HG03575 (cell line): Measurements from ENCODE around the gene SP7.
"Not testable (repeated sequence)": the region's sequence is repeated elsewhere in the genome, so short reads cannot be mapped to it uniquely, and the experiment has no call there.

ENCODE experiments used
- ATAC-seq: cut with Tn5 transposase; IDR thresholded peaks from one replicate; pipeline ENCODE4 v1.9.1; 2021; ENCODE audit not compliant: unreplicated experiment, insufficient number of reproducible peaks, low FRiP score; ENCODE audit errors: extremely low read depth

SP7 gene

DNA sequence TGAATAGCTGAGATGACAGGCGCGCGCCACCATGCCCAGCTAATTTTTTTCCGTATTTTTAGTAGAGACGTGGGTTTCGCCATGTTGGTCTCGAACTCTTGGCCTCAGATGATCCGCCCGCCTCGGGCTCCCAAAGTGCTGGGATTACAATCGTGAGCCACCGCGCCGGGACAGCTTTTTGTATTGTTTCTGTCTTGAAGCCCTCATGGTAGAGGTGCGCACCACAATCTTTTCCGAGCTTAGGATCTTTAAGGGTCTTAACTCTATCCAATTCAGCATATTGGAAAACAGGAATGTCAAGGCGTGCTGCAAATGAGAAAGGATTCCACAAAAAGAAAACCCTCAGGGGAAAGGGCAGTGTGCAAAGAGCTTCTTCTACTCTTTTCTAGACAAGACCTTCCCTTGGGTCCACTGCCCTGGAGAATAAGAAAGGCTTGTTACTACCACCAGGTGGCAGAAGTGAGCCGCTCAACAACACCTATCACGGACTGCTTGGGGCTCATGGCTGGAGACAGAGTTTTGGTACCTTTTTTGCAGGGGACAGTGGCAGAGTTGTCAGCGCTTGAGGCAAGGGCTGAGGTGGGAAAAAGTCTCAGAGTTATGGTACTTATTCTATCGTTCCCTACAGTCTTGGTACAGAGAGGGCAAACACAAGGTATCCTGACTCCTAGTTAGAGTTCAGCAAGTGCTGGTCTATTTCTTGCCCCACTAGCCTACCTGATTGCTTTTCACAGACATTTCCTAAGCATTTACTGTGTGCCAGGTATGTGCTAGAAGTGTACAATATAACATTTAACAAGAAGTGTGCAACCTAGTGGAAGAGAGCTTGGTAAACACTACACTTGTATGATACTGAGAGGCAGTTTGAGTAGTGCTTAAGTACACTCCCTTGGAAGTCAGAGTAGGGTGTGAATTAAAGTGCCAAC, 16.4 kb upstream of the SP7 start:
- no peak for ATAC-seq

DNA sequence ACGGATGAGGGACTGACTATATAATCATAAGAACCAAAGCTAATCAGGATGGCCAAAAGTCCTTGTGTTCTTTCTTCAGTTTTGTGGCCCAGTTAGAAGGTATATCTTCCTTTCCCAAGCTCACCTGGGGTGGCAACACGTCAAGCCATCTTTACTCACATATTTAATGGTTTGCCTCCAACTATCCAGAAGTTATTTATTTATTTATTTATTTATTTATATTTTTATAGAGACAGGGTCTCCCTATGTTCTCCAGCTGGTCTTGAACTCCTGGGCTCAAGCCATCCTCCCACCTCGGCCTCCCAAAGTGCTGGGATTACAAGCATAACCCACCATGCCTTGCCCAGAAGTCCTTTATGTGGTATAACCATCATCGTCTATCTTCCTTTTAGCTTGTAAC, 11.8 kb upstream of the SP7 start:
- ATAC-seq, result no peak

DNA sequence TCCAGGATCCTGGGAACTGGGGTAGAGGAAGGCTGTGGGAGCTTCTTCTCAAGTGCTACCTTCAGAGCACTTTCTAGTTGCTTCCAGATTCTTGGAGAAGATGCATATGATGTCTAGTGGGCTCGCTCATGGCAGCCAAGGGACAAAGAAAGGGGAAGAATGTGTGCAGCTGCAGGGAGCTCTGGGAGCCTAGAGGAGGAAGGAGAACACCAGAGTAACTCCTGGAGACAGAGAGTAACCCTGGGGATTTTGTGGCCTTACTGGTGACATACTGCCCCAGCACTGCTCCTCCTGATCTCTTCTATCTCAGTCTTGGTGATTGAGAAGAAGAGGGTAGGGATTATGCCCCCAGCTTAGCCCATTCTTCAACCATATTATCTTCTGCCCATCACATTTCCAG, 10.3 kb upstream of the SP7 start:
- no peak for ATAC-seq

DNA sequence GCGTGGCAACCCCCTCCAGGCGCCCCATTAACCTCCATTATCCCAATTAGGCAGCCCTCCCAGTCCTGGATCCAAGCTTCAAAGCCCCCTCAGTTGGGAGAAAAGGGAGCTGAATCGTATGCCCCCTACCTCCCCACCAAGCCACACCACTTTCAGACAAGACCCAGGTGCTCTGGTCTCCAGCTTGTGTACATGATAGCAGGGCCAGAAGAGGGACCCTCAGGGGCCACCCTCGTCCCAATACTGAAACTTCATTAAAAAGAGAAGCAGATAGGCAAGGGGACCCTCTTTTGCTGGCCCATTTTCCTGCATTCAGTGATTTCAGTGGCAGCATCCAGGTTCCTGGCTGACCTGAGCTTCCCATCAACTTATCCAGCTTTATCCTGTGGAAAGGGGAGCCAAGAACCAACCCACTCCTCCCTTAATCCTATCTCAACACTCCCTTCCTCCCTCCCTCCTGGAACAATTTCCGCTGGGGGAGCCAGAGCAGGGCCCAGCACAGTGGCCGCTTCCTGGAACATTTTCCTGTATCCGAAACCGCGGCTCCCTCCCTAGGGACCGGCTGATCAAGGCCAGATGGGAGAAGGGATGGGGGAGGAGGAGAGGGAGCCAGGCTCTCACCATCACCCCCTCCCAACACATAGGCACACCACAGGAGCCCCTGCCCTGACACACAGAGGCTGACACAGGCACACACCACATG, 9.5 kb upstream of the SP7 start:
- no peak for ATAC-seq

DNA sequence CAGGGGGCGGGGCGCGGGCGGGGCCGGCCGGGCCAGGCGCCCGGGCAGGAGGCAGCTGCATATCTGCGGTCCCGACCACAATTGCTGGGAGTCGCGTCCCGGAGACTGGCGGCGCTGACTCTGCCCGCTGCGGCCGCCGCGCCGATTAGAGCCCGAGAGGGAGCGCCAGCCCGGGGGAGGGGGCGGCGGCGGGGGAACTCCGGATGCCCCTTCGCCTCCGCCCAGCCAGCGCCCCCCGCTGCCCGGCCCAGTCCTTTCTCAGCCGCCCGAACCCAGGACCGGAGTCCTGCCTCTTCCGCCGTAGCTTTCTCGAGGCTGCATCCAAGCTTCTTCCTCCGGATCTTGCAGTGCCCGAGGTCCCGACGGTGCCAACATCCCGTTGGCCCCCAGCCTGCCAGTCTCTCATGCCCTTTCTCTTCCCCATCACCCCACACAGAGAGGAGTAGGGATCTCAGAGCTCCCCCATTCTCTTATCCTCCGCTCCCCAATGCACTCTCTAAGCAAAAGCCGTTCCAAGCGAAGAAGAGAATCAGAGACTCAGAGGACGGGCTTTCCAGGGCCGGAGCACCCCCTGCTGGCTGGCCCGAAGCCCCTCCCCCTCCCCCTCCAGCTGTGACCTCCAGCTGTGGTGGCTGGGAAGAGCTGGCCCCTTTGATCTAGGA, 8.8 kb upstream of the SP7 start:
- ATAC-seq, result no peak

DNA sequence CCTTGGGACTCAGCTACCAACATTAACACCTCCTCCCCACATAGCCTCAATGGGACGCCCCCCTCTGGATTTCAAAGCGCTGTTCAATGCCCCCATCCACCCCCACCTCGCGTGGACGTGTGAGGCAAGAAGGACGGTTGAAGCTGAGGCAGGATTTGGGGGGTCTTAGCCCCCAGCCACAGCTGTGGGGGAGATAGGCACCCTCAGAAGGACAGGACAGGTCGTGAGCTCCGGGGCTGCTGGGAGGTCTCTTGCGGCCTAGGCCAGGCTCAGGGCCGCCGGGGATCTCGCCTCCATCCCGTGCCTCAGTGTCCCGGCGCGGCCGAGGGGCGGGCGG, 8.3 kb upstream of the SP7 start:
- ATAC-seq, result no peak

DNA sequence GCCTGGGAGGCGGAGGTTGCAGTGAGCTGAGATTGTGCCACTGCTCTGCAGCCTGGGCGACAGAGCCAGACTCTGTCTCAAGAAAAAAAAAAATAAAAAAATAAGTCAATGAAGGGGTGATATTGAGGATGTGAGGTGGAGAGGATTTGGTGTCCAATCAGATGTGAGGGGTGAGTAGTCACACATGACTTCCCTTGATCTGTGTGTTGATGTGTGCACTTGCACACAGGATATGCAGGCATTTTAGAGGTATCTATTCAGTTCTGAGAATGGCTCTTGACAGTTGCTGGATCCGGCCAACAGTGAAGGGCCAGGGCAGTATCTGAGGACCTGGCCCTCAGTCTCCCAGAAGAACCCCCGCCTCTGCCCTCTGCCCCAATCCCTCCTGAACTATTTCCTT, 7.8 kb upstream of the SP7 start:
- no peak for ATAC-seq

DNA sequence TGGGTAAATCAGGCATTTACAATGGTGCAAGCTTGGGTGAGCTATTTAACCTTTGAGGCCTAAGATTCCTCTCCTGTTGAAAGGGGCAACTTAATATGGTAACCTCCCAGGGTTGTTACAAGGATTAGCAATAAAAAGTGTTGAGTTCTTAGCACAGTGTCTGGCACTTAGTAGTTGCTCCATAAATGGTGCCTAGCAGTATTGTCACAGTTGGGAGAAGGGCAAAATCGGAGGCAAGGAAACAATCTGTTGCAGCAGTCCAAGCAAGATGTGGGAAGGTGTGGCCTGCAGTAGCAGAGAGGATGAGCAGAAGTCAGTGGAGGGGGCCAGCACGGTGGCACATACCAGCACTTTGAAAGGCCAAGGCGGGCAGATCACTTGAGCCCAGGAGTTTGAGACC, 7.3 kb upstream of the SP7 start:
- no peak for ATAC-seq

DNA sequence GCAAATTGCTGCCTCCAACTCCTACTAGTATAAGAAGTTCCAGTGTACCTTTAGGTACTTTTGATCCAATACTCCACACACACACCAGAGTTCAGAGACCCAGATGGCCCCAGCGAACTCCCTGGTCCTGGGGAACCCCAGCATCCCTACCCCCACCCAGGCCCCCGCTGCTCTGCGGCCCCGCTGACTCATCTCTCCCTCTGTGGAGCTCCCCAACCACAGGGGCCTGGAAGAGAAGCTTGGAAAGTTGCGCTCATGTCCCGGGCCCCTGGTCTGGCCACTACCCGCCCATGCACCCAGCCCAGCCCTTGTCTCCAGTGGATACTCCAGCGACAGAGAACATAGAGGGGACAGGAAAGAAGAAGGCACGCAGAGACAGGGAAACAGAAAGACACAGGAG, 4.2 kb upstream of the SP7 start:
- no peak for ATAC-seq

DNA sequence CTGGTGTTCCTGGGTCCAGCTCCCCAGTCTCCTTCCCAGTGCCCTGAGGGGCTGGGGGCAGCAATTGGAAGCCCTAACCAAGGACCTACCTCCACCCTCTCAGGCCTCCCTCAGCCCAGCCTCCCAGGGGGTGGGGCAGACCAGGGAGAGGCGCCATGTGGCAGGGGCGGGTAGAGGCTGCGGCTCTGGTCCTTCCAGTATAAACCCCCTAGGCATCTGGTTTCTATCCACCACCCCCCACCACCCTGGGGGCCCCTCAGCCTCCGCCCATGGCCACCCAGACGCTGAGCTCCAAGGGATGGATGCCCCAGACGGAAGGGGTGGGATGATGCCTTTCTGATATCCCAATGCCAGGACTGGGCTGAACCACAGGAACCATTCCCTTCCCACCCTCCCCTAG, 2.8 kb upstream of the SP7 start:
- no peak for ATAC-seq

DNA sequence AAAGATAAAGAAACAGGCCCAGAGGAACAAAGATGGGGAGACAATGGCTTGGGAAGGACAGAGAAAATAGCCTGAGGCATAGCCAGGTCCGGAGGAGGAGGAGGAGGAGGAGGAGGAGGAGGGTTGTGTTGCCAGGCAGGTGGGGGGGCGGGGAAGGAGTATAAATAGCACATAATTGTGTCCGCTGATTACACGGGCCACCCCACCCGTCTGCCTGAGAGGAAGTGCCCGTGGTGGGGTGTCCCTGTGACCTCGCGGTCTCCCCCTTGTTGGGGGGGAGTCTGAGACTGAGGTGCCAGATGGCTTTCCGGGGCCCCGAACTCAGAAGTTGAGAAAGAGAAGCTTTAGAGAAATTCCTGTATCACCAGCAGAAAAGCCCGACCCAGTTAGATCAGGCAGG, 1.9 kb upstream of the SP7 start:
- no peak for ATAC-seq

DNA sequence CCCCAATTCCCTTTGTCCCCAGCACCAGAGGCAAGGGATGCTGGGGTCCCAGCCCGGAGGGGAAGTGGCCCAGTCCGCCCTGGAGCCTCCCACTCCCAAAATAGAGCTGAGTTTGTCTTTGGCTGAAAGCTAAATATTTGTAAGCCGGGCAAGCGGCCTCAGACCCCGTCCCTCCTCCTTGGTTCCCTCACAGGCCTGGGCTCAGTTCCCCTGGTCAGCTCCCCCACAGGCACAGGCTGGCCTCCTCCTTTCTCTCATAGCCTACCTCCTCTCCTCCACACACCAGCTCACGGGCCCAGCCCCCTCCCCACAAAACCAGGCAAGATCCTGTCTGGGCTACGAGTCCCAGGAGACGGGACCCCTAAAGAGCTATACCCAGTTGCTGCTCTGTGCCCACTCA, 1.3 kb downstream of the SP7 start:
- ATAC-seq, result no peak

DNA sequence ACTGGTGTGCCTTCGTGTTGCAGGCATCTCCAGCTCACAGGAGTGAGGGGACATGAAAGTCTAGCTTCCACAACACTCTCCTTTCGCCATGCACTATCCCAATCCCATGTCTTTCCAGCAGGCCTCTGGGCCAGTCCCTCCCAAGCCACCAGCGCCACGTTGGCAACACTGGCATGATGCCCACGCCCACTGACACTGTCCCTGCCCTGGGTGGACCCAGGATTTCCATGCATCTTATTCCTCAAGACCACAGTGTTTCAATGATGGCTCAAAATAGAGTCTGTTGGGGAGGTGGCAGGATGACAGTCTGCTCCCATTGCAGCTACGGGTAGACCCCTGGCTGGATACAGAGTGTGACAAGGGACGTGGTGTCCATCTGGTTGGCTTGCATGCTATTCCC, 2.3 kb downstream of the SP7 start:
- no peak for ATAC-seq

DNA sequence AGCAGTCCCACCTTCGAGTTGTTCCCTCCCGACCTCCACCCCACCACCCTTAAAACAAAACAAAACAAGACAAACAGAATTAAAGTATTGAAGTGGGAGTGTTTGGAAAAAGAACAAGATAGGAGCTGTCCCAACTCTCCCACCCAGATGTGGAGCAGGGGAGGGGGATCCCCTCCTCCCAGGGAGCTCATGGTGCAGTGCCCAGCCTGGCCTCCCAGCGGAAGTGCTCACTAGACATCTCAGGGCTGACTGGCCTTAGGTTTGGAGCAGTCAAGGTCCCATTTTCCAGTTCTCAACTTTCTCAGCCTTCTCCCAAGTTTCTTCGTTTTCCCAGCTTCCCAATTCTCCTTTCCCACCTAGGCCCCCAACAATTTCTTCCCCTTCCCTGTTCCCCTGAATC, 2.9 kb downstream of the SP7 start:
- no peak for ATAC-seq

DNA sequence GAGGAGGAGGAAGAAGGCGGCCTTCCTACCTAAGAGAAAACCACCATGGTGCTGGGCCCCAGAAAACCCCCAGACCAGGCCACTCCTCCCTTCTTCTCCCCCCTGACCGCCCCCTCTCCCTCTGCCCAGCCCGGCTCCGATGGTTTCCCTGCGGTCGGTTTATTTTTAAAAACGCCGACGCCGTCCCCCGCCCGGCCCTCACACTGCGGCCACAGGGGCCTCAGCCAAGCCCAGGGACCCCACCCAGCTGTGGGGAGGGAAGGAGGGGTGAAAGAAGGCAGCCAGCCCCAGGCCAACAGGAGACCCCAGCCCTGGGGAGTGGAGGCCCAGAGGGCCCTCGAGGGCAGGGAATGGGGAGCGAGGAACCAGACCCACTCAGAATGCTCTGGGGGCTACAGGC, 3.4 kb downstream of the SP7 start:
- ATAC-seq, result no peak

DNA sequence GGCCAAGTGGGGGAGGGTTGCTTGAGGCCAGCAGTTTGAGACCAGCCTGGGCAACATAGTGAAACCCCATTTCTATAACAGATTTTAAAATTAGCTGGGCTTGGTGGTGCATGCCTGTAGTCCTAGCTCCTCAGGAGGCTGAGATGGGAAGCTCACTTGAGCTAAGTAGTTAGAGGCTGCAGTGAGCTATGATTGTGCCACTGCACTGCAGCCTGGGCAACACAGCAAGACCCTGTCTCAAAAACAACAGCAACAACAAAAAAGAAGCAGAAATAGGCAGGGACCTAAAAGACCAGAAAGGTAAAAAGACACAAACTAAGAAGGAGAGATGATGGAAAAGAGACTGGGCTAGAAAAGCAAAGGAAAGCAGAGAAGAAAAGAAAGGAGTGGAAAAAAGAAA, 3.8 kb downstream of the SP7 start:
- not testable (repeated sequence) for ATAC-seq

DNA sequence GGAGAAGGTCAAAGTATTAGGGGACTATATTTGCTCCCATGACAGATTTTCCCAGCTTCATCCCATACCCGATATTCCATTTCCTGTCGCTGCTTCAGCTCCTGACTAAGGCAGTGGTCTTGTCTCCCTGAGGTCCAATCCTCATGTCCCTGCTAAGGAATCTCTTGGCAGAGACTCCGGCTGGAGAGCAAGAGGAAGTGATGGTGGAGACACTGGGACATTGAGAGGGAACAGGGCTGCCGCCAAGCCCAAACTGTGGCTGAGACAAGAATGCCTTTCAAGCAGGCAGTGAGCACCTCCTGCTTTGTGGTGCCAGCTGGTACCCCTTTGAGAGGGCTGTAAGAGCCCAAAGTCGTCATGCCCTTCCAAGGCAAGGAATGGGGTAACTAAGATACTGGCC, 5.5 kb downstream of the SP7 start:
- no peak for ATAC-seq

DNA sequence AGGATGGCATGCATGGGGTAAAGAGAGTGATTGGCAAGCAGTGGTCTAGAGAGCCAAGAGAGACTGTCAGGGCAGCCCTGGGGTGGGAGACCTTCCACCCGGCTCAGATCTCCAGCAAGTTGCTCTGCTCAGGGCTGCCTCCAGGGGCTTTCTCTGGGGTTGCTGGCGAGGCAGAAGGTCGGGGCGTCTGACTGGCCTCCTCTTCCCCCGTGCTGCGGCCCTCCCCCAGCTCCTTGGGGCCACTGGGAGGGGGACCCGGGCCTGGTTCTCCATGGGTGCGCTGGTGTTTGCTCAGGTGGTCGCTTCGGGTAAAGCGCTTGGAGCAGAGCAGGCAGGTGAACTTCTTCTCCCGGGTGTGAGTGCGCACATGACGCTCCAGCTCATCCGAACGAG, 8.1 kb downstream of the SP7 start:
- ATAC-seq, result no peak

DNA sequence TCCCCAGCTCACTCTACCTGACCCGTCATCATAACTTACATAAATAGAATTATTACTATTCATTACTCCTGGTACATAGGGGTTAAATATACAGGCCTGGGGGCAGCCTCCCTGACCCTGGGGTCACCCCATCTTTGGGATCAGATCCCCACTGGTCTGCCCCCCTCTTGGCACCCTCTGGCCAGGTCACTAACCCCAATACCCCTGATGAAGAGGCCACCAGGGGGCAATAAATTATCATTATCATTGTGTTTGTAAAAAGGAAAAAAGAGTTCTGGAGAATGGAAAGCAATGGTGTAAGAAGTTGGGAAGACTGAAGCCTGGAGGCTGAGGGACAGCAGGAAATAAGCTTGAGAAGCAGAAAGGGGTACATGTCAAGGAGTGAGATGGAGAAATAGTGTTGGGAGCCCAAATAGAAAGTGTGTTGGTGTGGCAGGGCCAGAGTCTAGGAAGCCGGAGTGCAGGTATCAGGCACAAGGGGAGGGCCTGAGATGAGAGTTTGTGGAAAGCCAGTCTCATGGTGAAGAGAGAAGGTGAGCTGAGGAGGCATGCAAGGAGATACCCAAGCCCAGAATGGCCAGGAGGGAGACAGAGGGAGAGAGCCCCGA, 8.6 kb downstream of the SP7 start:
- no peak for ATAC-seq
